ENCODE data around the gene ZNF569. TPM values are rescaled to one million over a fixed set of nuclear protein-coding genes. Genes with fewer than 3 reads are reported as not detected.
"Not testable (repeated sequence)": the region's sequence is repeated elsewhere in the genome, so short reads cannot be mapped to it uniquely, and the experiment has no call there.

ZNF569 gene
- total RNA-seq, 1 experiment from 2014 or later = 3.8 TPM

DNA sequence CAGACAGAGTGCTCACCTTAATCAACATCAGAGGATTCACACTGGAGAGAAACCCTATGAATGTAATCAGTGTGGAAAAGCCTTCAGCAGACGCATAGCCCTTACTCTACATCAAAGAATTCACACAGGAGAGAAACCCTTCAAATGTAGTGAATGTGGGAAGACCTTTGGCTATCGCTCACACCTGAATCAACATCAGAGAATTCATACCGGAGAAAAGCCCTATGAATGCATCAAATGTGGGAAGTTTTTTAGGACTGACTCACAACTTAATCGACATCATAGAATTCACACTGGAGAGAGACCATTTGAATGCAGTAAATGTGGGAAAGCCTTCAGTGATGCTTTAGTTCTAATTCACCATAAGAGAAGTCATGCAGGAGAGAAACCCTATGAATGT lies 78.0 kb downstream of the ZNF569 start:
- BruUV-seq (replicated peaks) = TSS peak; percentile 17
- Mint-ChIP-seq H3K4me1 (ENCODE audit: low read depth, unreplicated experiment) (no peaks in the 10 kb centered on the region), H3K4me3 (ENCODE audit: low read depth, unreplicated experiment) (no peak overlapping the region), H3K27me3 (ENCODE audit: unreplicated experiment) (no peaks in the 10 kb centered on the region), H3K9me3 (ENCODE audit: low read depth, unreplicated experiment) (peaks cover 29% of the 10 kb centered on the region), H3K36me3 (ENCODE audit: insufficient read depth, unreplicated experiment) (peaks cover 12% of the 10 kb centered on the region), H3K27ac (ENCODE audit: unreplicated experiment) (no peak overlapping the region)
- TF ChIP-seq, protein P1, sequence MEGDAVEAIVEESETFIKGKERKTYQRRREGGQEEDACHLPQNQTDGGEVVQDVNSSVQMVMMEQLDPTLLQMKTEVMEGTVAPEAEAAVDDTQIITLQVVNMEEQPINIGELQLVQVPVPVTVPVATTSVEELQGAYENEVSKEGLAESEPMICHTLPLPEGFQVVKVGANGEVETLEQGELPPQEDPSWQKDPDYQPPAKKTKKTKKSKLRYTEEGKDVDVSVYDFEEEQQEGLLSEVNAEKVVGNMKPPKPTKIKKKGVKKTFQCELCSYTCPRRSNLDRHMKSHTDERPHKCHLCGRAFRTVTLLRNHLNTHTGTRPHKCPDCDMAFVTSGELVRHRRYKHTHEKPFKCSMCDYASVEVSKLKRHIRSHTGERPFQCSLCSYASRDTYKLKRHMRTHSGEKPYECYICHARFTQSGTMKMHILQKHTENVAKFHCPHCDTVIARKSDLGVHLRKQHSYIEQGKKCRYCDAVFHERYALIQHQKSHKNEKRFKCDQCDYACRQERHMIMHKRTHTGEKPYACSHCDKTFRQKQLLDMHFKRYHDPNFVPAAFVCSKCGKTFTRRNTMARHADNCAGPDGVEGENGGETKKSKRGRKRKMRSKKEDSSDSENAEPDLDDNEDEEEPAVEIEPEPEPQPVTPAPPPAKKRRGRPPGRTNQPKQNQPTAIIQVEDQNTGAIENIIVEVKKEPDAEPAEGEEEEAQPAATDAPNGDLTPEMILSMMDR (IDR thresholded peaks at IDR 0.05; ENCODE audit: unreplicated experiment) = no peak
- no peak for DNase-seq
- intact Hi-C loops (cut with micrococcal nuclease; ENCODE audit: unreplicated experiment) = no loop called here
- CTCF ChIA-PET = no interaction called here

DNA sequence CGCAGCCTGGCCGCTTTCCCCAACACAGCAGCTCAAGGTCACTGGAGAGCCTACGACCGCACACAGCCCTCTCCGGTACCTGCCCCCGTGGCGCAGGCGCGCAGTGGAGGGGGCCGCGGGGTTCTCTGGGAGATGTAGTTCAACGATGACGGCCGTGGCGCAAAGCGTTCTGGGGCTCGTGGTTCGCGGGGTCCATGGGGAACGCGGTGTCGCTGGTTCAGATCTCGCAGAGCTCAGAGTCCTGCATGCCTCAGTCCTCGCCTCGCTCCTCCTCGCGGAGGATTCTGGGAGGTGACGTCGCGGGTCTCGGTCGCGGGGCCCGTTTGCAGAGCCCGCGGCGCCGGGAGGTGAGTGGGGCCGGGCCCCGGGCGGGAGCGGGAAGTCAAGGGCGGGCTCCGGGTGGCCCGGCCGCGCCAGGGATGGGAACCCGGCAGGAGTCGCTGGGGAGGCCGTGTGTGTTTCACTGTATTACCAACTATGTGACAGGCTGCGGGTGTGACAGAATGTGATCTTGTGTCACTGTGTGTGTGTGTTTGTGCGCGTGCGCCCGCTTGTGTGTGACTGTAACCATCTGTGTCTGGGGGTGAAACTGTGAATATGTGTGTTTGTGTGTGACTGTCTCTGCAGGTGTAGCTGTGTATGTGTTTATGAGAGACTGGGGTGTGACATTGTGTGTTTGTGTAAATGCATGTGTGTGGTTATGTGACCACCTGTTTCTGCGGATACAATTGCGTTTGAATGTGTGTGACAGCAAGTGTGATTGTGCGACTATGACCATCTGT lies 96.2 kb downstream of the ZNF569 start, which contains the start of gene ZNF527:
ZNF527 (plus strand) TSS at position 220 of the 782 bp plus-strand sequence. CDS start 3,100 bp downstream, outside the sequence.
- DNase-seq = peak; percentile 98
- no peaks in the 10 kb centered on the region for H3K27me3 Mint-ChIP-seq (ENCODE audit: unreplicated experiment)
- TSS peak; percentile 67 for BruUV-seq (replicated peaks)
- intact Hi-C loops (cut with micrococcal nuclease; ENCODE audit: unreplicated experiment) = no loop called here
- peak within 1 kb of the TSS; percentile 94 for H3K4me3 Mint-ChIP-seq (ENCODE audit: low read depth, unreplicated experiment)
- H3K36me3 Mint-ChIP-seq (ENCODE audit: insufficient read depth, unreplicated experiment) = peaks cover 17% of the 10 kb centered on the region
- TF ChIP-seq, protein P1 (IDR thresholded peaks at IDR 0.05; ENCODE audit: unreplicated experiment) = no peak
- H3K27ac Mint-ChIP-seq (ENCODE audit: unreplicated experiment) = peak within 1 kb of the TSS; percentile 80
- H3K4me1 Mint-ChIP-seq (ENCODE audit: low read depth, unreplicated experiment) = peaks cover 8% of the 10 kb centered on the region
- H3K9me3 Mint-ChIP-seq (ENCODE audit: low read depth, unreplicated experiment) = peaks cover 3% of the 10 kb centered on the region
- CTCF ChIA-PET = interaction anchor here (0.5 to 1.4 kb wide), 5 partner anchors 37 to 970 kb away, joined by 3 to 4 read pairs (median 3); partner anchors contain the start of gene ZNF573

DNA sequence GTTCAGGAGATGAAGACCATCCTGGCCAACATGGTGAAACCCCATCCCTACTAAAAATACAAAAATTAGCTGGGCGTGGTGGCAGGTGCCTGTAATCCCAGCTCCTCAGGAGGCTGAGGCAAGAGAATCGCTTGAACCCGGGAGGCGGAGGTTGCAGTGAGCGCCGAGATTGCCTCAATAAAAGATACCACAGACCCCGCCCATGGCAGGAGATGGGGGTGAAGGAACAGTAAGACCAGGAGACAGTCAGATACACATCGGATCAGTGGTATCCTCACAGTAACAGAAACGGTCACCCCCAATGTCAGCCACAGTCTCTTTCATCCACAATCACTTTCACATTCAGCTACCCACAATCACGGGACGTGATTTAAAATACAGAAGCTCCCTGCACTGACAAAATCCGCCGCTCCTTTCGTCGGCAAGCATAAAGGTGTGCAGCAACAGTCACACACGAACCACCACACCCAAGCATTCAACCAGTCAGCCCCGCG lies 96.8 kb downstream of the ZNF569 start:
- intact Hi-C loops (cut with micrococcal nuclease; ENCODE audit: unreplicated experiment); H3K4me1 Mint-ChIP-seq (ENCODE audit: low read depth, unreplicated experiment); H3K27me3 Mint-ChIP-seq (ENCODE audit: unreplicated experiment); BruUV-seq (replicated peaks); H3K9me3 Mint-ChIP-seq (ENCODE audit: low read depth, unreplicated experiment): not testable (repeated sequence)
- H3K36me3 Mint-ChIP-seq (ENCODE audit: insufficient read depth, unreplicated experiment) = peaks cover 17% of the 10 kb centered on the region
- DNase-seq = peak; percentile 10
- CTCF ChIA-PET = interaction anchor here (0.5 to 1.4 kb wide), 5 partner anchors 36 to 970 kb away, joined by 3 to 4 read pairs (median 3); partner anchors contain the start of gene ZNF573
- H3K4me3 Mint-ChIP-seq (ENCODE audit: low read depth, unreplicated experiment) = peak overlapping the region; percentile 94
- peak overlapping the region; percentile 80 for H3K27ac Mint-ChIP-seq (ENCODE audit: unreplicated experiment)

DNA sequence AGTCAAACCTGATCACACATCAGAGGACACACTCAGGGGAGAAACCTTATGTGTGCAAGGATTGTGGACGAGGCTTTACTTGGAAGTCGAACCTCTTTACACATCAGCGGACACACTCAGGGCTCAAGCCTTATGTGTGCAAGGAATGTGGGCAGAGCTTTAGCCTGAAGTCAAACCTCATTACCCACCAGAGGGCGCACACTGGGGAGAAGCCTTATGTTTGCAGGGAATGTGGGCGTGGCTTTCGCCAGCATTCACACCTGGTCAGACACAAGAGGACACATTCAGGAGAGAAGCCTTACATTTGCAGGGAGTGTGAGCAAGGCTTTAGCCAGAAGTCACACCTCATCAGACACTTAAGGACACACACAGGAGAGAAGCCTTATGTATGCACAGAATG lies 104.5 kb downstream of the ZNF569 start:
- Mint-ChIP-seq H3K27ac (ENCODE audit: unreplicated experiment) (no peak overlapping the region), H3K4me3 (ENCODE audit: low read depth, unreplicated experiment) (no peak overlapping the region), H3K9me3 (ENCODE audit: low read depth, unreplicated experiment) (peaks cover 33% of the 10 kb centered on the region), H3K27me3 (ENCODE audit: unreplicated experiment) (no peaks in the 10 kb centered on the region), H3K4me1 (ENCODE audit: low read depth, unreplicated experiment) (no peaks in the 10 kb centered on the region), H3K36me3 (ENCODE audit: insufficient read depth, unreplicated experiment) (peaks cover 22% of the 10 kb centered on the region)
- CTCF ChIA-PET = no interaction called here
- no peak for DNase-seq
- intact Hi-C loops (cut with micrococcal nuclease; ENCODE audit: unreplicated experiment) = no loop called here
- no TSS peak for BruUV-seq (replicated peaks)
- TF ChIP-seq, protein P1 (IDR thresholded peaks at IDR 0.05; ENCODE audit: unreplicated experiment) = no peak

DNA sequence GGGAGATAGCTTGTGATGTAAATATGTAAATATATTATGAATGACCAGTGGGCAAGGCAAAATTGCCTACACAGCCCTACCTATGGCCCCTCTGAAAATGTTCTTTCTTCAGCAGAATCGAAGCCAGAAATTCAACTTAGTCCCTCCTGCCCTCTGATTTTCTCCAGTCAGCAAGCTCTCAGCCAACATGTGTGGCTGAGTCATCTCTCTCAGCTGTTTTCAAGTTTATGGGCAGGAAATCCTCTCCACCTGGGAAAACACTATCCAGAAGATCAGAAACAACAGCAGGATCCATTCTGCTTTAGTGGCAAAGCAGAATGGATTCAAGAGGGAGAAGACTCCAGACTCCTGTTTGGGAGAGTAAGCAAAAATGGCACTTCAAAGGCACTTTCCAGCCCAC lies 105.2 kb downstream of the ZNF569 start:
- CTCF ChIA-PET = no interaction called here
- DNase-seq = no peak

More for the DNA sequence above, 105.2 kb downstream of the ZNF569 start:
- no peaks in the 10 kb centered on the region for H3K4me1 Mint-ChIP-seq (ENCODE audit: low read depth, unreplicated experiment)
- H3K36me3 Mint-ChIP-seq (ENCODE audit: insufficient read depth, unreplicated experiment) = peaks cover 24% of the 10 kb centered on the region
- H3K27me3 Mint-ChIP-seq (ENCODE audit: unreplicated experiment) = no peaks in the 10 kb centered on the region
- no peak overlapping the region for H3K4me3 Mint-ChIP-seq (ENCODE audit: low read depth, unreplicated experiment)
- no peak overlapping the region for H3K27ac Mint-ChIP-seq (ENCODE audit: unreplicated experiment)
- intact Hi-C loops (cut with micrococcal nuclease; ENCODE audit: unreplicated experiment) = no loop called here
- TF ChIP-seq, protein P1 (IDR thresholded peaks at IDR 0.05; ENCODE audit: unreplicated experiment) = no peak
- no TSS peak for BruUV-seq (replicated peaks)
- peaks cover 34% of the 10 kb centered on the region for H3K9me3 Mint-ChIP-seq (ENCODE audit: low read depth, unreplicated experiment)

Measured in Calu3 (cell line).